Renal cortex interstitium (tissue), 11 donors: ENCODE measurements around the gene C19orf67. TPM values are rescaled to one million over a fixed set of nuclear protein-coding genes. Genes with fewer than 3 reads are reported as not detected.
A peak's percentile ranks its signal among the peaks of the same experiment; 100 is the strongest.
"Not testable (repeated sequence)": the region's sequence is repeated elsewhere in the genome, so short reads cannot be mapped to it uniquely, and the experiment has no call there.

Experiments used
- DNase-seq, 11 donors: peaks; one replicate each; pipeline ENCODE4 v3.0.0-alpha.2; 2013; ENCODE audit warnings: low read depth in 9 of 11, low spot score in 4 of 11; ENCODE audit errors: extremely low read depth in 1 of 11
- polyA plus RNA-seq, 3 donors: library from polyadenylated mRNA; unstranded; fragments of 120-200 nt; gene quantifications; one replicate each; pipeline ENCODE4 v1.2.1, GENCODE V29; 2013; ENCODE audit not compliant: insufficient read length in 3 of 3

The C19orf67 gene
- polyA plus RNA-seq, 3 donors: 0.11 TPM; not detected in 2

- no peak for DNase-seq
These were observed 23.1 kb downstream of the C19orf67 start for GRCh38 chr19:14062558-14062855.

GRCh38 chr19:14061751-14062557 lies 23.6 kb downstream of the C19orf67 start, which contains the start of gene PALM3:
PALM3 (minus strand) TSS chr19:14062076; CDS start chr19:14061980, 96 bp downstream.
- DNase-seq: peak in 5 of 11 donors; percentile 62 to 81 (median 65)

GRCh38 chr19:14061081-14061749 lies 24.4 kb downstream of the C19orf67 start:
- DNase-seq: no peak

GRCh38 chr19:14059652-14060155 lies 25.9 kb downstream of the C19orf67 start:
- DNase-seq: no peak

GRCh38 chr19:14059093-14059480 lies 26.5 kb downstream of the C19orf67 start:
- DNase-seq: no peak

- DNase-seq: no peak
These were observed 27.1 kb downstream of the C19orf67 start for GRCh38 chr19:14058182-14059092.

- DNase-seq: no peak
These were observed 28.7 kb downstream of the C19orf67 start for GRCh38 chr19:14056741-14057356.

GRCh38 chr19:14056069-14056666 lies 29.4 kb downstream of the C19orf67 start:
- DNase-seq: no peak

GRCh38 chr19:14055396-14055795 lies 30.2 kb downstream of the C19orf67 start:
- no peak for DNase-seq

- DNase-seq: no peak
These were observed 30.9 kb downstream of the C19orf67 start for GRCh38 chr19:14054721-14055120.

- no peak for DNase-seq
These were observed 31.5 kb downstream of the C19orf67 start for GRCh38 chr19:14054099-14054498.

GRCh38 chr19:14053500-14053899 lies 32.1 kb downstream of the C19orf67 start:
- DNase-seq: no peak

- DNase-seq: no peak
These were observed 32.6 kb downstream of the C19orf67 start for GRCh38 chr19:14053032-14053431.

GRCh38 chr19:14052470-14052869 lies 33.1 kb downstream of the C19orf67 start:
- DNase-seq: no peak

GRCh38 chr19:14051980-14052379 lies 33.6 kb downstream of the C19orf67 start:
- no peak for DNase-seq

- DNase-seq: not testable (repeated sequence)
These were observed 34.6 kb downstream of the C19orf67 start for GRCh38 chr19:14050961-14051360.

- DNase-seq: no peak
These were observed 35.1 kb downstream of the C19orf67 start for GRCh38 chr19:14050512-14050911.

GRCh38 chr19:14048443-14049153 lies 37.0 kb downstream of the C19orf67 start:
- no peak for DNase-seq
